ENCODE data around the gene RGS6. TPM values are rescaled to one million over a fixed set of nuclear protein-coding genes. Genes with fewer than 3 reads are reported as not detected.

The RGS6 gene
- total RNA-seq, 1 donor = not detected

GRCh38 chr14:72049462-72049861, 117.2 kb downstream of the RGS6 start:
- Histone ChIP-seq H3K36me3 (ENCODE audit: insufficient read depth, low read length) (no peaks in the 10 kb centered on the region), H3K4me3 (ENCODE audit: insufficient read depth, low read length) (no peak overlapping the region), H4K20me1 (ENCODE audit: insufficient read depth, low read length) (no peaks in the 10 kb centered on the region), H3K4me2 (ENCODE audit: insufficient read depth, low read length) (no peak overlapping the region), H3K9me3 (ENCODE audit: low read depth, low read length) (no peaks in the 10 kb centered on the region), H3K79me2 (ENCODE audit: insufficient read depth, low read length) (no peaks in the 10 kb centered on the region), H3K4me1 (ENCODE audit: insufficient read depth, low read length) (no peaks in the 10 kb centered on the region), H3K27ac (ENCODE audit: low read depth, low read length) (no peak overlapping the region), H3K27me3 (ENCODE audit: insufficient read depth, low read length) (no peaks in the 10 kb centered on the region), H2AFZ (ENCODE audit: low read length) (no peak overlapping the region)
- no peak for TF ChIP-seq CTCF (IDR thresholded peaks at IDR 0.05; ENCODE audit: extremely low read depth, low read depth, low read length)
- no peak for DNase-seq (ENCODE audit: insufficient read length, low spot score, missing footprints)

DNA sequence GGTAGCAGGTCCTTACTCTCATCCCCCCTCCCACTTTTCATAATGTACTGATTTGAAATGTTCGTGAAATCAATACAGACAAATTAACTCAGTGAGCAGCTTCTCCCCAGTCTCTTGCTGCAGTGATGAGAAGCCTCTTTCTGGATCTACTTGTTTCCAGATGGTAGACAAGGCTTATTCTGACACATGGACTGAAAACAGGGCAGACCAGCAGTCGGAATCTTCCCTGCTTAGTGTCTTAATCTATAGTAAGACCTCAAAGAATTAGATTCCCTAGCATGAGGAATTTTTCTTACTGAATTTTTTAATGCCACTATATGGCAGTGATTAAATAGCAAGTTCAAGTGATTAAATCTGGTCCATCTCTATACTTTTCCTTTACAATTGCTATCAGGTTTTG, 120.1 kb downstream of the RGS6 start:
- Histone ChIP-seq H2AFZ (ENCODE audit: low read length) (no peak overlapping the region), H3K4me1 (ENCODE audit: insufficient read depth, low read length) (no peaks in the 10 kb centered on the region), H4K20me1 (ENCODE audit: insufficient read depth, low read length) (no peaks in the 10 kb centered on the region), H3K27me3 (ENCODE audit: insufficient read depth, low read length) (no peaks in the 10 kb centered on the region), H3K9me3 (ENCODE audit: low read depth, low read length) (no peaks in the 10 kb centered on the region), H3K27ac (ENCODE audit: low read depth, low read length) (no peak overlapping the region), H3K4me2 (ENCODE audit: insufficient read depth, low read length) (no peak overlapping the region), H3K79me2 (ENCODE audit: insufficient read depth, low read length) (no peaks in the 10 kb centered on the region), H3K4me3 (ENCODE audit: insufficient read depth, low read length) (no peak overlapping the region), H3K36me3 (ENCODE audit: insufficient read depth, low read length) (no peaks in the 10 kb centered on the region)
- TF ChIP-seq CTCF (IDR thresholded peaks at IDR 0.05; ENCODE audit: extremely low read depth, low read depth, low read length) = no peak
- no peak for DNase-seq (ENCODE audit: insufficient read length, low spot score, missing footprints)

GRCh38 chr14:72053651-72054050, 121.4 kb downstream of the RGS6 start:
- Histone ChIP-seq H3K4me3 (ENCODE audit: insufficient read depth, low read length) (no peak overlapping the region), H3K27me3 (ENCODE audit: insufficient read depth, low read length) (no peaks in the 10 kb centered on the region), H3K4me1 (ENCODE audit: insufficient read depth, low read length) (no peaks in the 10 kb centered on the region), H3K27ac (ENCODE audit: low read depth, low read length) (no peak overlapping the region), H3K9me3 (ENCODE audit: low read depth, low read length) (no peaks in the 10 kb centered on the region), H2AFZ (ENCODE audit: low read length) (no peak overlapping the region), H4K20me1 (ENCODE audit: insufficient read depth, low read length) (no peaks in the 10 kb centered on the region), H3K79me2 (ENCODE audit: insufficient read depth, low read length) (no peaks in the 10 kb centered on the region), H3K36me3 (ENCODE audit: insufficient read depth, low read length) (no peaks in the 10 kb centered on the region), H3K4me2 (ENCODE audit: insufficient read depth, low read length) (no peak overlapping the region)
- no peak for DNase-seq (ENCODE audit: insufficient read length, low spot score, missing footprints)
- TF ChIP-seq CTCF (IDR thresholded peaks at IDR 0.05; ENCODE audit: extremely low read depth, low read depth, low read length) = no peak

GRCh38 chr14:72054911-72055310, 122.7 kb downstream of the RGS6 start:
- no peak overlapping the region for H2AFZ ChIP-seq (ENCODE audit: low read length)
- no peaks in the 10 kb centered on the region for H3K4me1 ChIP-seq (ENCODE audit: insufficient read depth, low read length)
- H3K4me3 ChIP-seq (ENCODE audit: insufficient read depth, low read length) = no peak overlapping the region
- H3K4me2 ChIP-seq (ENCODE audit: insufficient read depth, low read length) = no peak overlapping the region
- no peaks in the 10 kb centered on the region for H3K36me3 ChIP-seq (ENCODE audit: insufficient read depth, low read length)
- no peaks in the 10 kb centered on the region for H3K27me3 ChIP-seq (ENCODE audit: insufficient read depth, low read length)
- no peaks in the 10 kb centered on the region for H3K79me2 ChIP-seq (ENCODE audit: insufficient read depth, low read length)
- TF ChIP-seq CTCF (IDR thresholded peaks at IDR 0.05; ENCODE audit: extremely low read depth, low read depth, low read length) = no peak
- no peak for DNase-seq (ENCODE audit: insufficient read length, low spot score, missing footprints)
- no peaks in the 10 kb centered on the region for H4K20me1 ChIP-seq (ENCODE audit: insufficient read depth, low read length)
- no peak overlapping the region for H3K27ac ChIP-seq (ENCODE audit: low read depth, low read length)
- no peaks in the 10 kb centered on the region for H3K9me3 ChIP-seq (ENCODE audit: low read depth, low read length)

Data from osteoblast (primary cell).